Activated naive CD4-positive, alpha-beta T cell treated with anti-CD3 and anti-CD28 coated beads, Interleukin-2, amount 50 U/mL, for 72 hours (primary cell): Measurements from ENCODE around the gene ACSM2A. TPM values are rescaled to one million over a fixed set of nuclear protein-coding genes. Genes with fewer than 3 reads are reported as not detected.
"Not testable (repeated sequence)": the region's sequence is repeated elsewhere in the genome, so short reads cannot be mapped to it uniquely, and the experiment has no call there.

ENCODE experiments used
- ATAC-seq, 2 donors: fragments of 150-1000 bp; cut with Tn5 transposase; 2 replicates each; pipeline ENCODE4 v1.10.0; 2021; ENCODE audit warnings: mild to moderate bottlenecking in 2 of 2, moderate library complexity in 2 of 2
- DNase-seq, 2 donors: peaks; one replicate each; pipeline ENCODE4 v3.0.0; 2021 to 2022; ENCODE audit warnings: low spot score in 2 of 2
- H3K27ac Mint-ChIP-seq, 2 donors: one replicate each; pipeline ENCODE4 v1.8.0; 2022; ENCODE audit warnings: mild to moderate bottlenecking in 2 of 2, mixed read lengths in 2 of 2
- H3K36me3 Mint-ChIP-seq, 2 donors: one replicate each; pipeline ENCODE4 v1.8.0; 2022; ENCODE audit warnings: mixed read lengths in 2 of 2
- H3K9me3 Mint-ChIP-seq, 2 donors: one replicate each; pipeline ENCODE4 v1.8.0; 2022; ENCODE audit warnings: mixed read lengths in 2 of 2
- total RNA-seq, 2 donors: library from RNA; stranded (reverse); gene quantifications; one replicate each; pipeline ENCODE4 v1.2.3, GENCODE V29; 2022

Gene ACSM2A
- total RNA-seq, 2 donors from 2014 or later, result not detected

- not testable (repeated sequence) for DNase-seq, H3K27ac Mint-ChIP-seq, ATAC-seq, H3K36me3 Mint-ChIP-seq, H3K9me3 Mint-ChIP-seq
Measured at GRCh38 chr16:20440731-20441130, 10.6 kb upstream of the ACSM2A start.

- Mint-ChIP-seq H3K36me3 (no peaks in the 10 kb centered on the region), H3K27ac (no peak overlapping the region), H3K9me3 (no peaks in the 10 kb centered on the region)
- DNase-seq, result no peak
- ATAC-seq, result no peak
Measured at GRCh38 chr16:20441191-20441590, 10.1 kb upstream of the ACSM2A start.

- not testable (repeated sequence) for H3K27ac Mint-ChIP-seq, ATAC-seq, H3K36me3 Mint-ChIP-seq, H3K9me3 Mint-ChIP-seq, DNase-seq
Measured at GRCh38 chr16:20441859-20442258, 9.5 kb upstream of the ACSM2A start.

GRCh38 chr16:20446652-20447393, 4.5 kb upstream of the ACSM2A start:
- not testable (repeated sequence) for H3K9me3 Mint-ChIP-seq, H3K36me3 Mint-ChIP-seq, H3K27ac Mint-ChIP-seq, ATAC-seq, DNase-seq

- not testable (repeated sequence) for ATAC-seq, H3K27ac Mint-ChIP-seq, H3K9me3 Mint-ChIP-seq, DNase-seq, H3K36me3 Mint-ChIP-seq
Measured at GRCh38 chr16:20453633-20454032, 2.3 kb downstream of the ACSM2A start.

GRCh38 chr16:20459227-20459626, 7.9 kb downstream of the ACSM2A start:
- H3K36me3 Mint-ChIP-seq, DNase-seq, H3K27ac Mint-ChIP-seq, ATAC-seq, H3K9me3 Mint-ChIP-seq: not testable (repeated sequence)

GRCh38 chr16:20460313-20460712, 9.0 kb downstream of the ACSM2A start:
- not testable (repeated sequence) for DNase-seq, ATAC-seq, H3K9me3 Mint-ChIP-seq, H3K27ac Mint-ChIP-seq, H3K36me3 Mint-ChIP-seq

- not testable (repeated sequence) for H3K36me3 Mint-ChIP-seq, ATAC-seq, DNase-seq, H3K27ac Mint-ChIP-seq
- peaks cover 10 to 19% of the 10 kb centered on the region in 2 donors for H3K9me3 Mint-ChIP-seq
Measured at GRCh38 chr16:20468954-20469353, 17.6 kb downstream of the ACSM2A start.

GRCh38 chr16:20469930-20470329, 18.6 kb downstream of the ACSM2A start:
- peaks cover 6 to 14% of the 10 kb centered on the region in 2 donors for H3K9me3 Mint-ChIP-seq
- not testable (repeated sequence) for H3K27ac Mint-ChIP-seq, H3K36me3 Mint-ChIP-seq, DNase-seq
- peak in 1 of 2 donors; percentile 63 for ATAC-seq

- DNase-seq, H3K27ac Mint-ChIP-seq, H3K36me3 Mint-ChIP-seq: not testable (repeated sequence)
- peaks cover 6 to 14% of the 10 kb centered on the region in 2 donors for H3K9me3 Mint-ChIP-seq
- ATAC-seq, result peak in 1 of 2 donors; percentile 47
Measured at GRCh38 chr16:20470732-20471131, 19.4 kb downstream of the ACSM2A start.

- not testable (repeated sequence) for DNase-seq, ATAC-seq, H3K36me3 Mint-ChIP-seq, H3K27ac Mint-ChIP-seq, H3K9me3 Mint-ChIP-seq
Measured at GRCh38 chr16:20477188-20477744, 25.9 kb downstream of the ACSM2A start.

- not testable (repeated sequence) for H3K9me3 Mint-ChIP-seq, H3K27ac Mint-ChIP-seq, DNase-seq, H3K36me3 Mint-ChIP-seq, ATAC-seq
Measured at GRCh38 chr16:20483989-20484388, 32.7 kb downstream of the ACSM2A start.

GRCh38 chr16:20484726-20485125, 33.4 kb downstream of the ACSM2A start:
- no peak for DNase-seq
- Mint-ChIP-seq H3K9me3 (no peaks in the 10 kb centered on the region), H3K36me3 (no peaks in the 10 kb centered on the region), H3K27ac (no peak overlapping the region)
- no peak for ATAC-seq

GRCh38 chr16:20485408-20485807, 34.1 kb downstream of the ACSM2A start:
- no peak for DNase-seq
- no peaks in the 10 kb centered on the region for H3K36me3 Mint-ChIP-seq
- H3K27ac Mint-ChIP-seq, result no peak overlapping the region

GRCh38 chr16:20490994-20491393, 39.7 kb downstream of the ACSM2A start:
- not testable (repeated sequence) for H3K27ac Mint-ChIP-seq, DNase-seq, H3K36me3 Mint-ChIP-seq, H3K9me3 Mint-ChIP-seq
- ATAC-seq, result peak in 1 of 2 donors; percentile 52

More at GRCh38 chr16:20485408-20485807, 34.1 kb downstream of the ACSM2A start:
- H3K9me3 Mint-ChIP-seq, result no peaks in the 10 kb centered on the region
- ATAC-seq, result no peak

GRCh38 chr16:20491448-20491847, 40.1 kb downstream of the ACSM2A start:
- not testable (repeated sequence) for ATAC-seq, DNase-seq, H3K9me3 Mint-ChIP-seq, H3K36me3 Mint-ChIP-seq, H3K27ac Mint-ChIP-seq

GRCh38 chr16:20504418-20504817, 53.1 kb downstream of the ACSM2A start:
- ATAC-seq (no peak), DNase-seq (no peak)
- H3K9me3 Mint-ChIP-seq, result peaks cover 8 to 12% of the 10 kb centered on the region in 2 donors
- H3K27ac Mint-ChIP-seq, result no peak overlapping the region
- H3K36me3 Mint-ChIP-seq, result no peaks in the 10 kb centered on the region

GRCh38 chr16:20507280-20507679, 56.0 kb downstream of the ACSM2A start:
- no peaks in the 10 kb centered on the region for H3K36me3 Mint-ChIP-seq

More at GRCh38 chr16:20507280-20507679, 56.0 kb downstream of the ACSM2A start:
- Mint-ChIP-seq H3K9me3 (peaks cover 8 to 12% of the 10 kb centered on the region in 2 donors), H3K27ac (no peak overlapping the region)
- no peak for ATAC-seq
- no peak for DNase-seq
